ENCODE data around the gene SLC8A1.

The SLC8A1 gene

GRCh38 chr2:40193670-40194026 lies 258.2 kb downstream of the SLC8A1 start:
- no peak for DNase-seq (ENCODE audit: low read depth in 2 of 2)

GRCh38 chr2:40192864-40193669 lies 258.8 kb downstream of the SLC8A1 start:
- no peak for DNase-seq (ENCODE audit: low read depth in 2 of 2)

GRCh38 chr2:40190457-40190856 lies 261.4 kb downstream of the SLC8A1 start:
- DNase-seq (ENCODE audit: low read depth in 2 of 2) = no peak

GRCh38 chr2:40189881-40190280 lies 262.0 kb downstream of the SLC8A1 start:
- no peak for DNase-seq (ENCODE audit: low read depth in 2 of 2)

- no peak for DNase-seq (ENCODE audit: low read depth in 2 of 2)
Observed at GRCh38 chr2:40187054-40187453, 264.8 kb downstream of the SLC8A1 start.

GRCh38 chr2:40184551-40184950 lies 267.3 kb downstream of the SLC8A1 start:
- DNase-seq (ENCODE audit: low read depth in 2 of 2) = no peak

- no peak for DNase-seq (ENCODE audit: low read depth in 2 of 2)
Observed at GRCh38 chr2:40181855-40182254, 270.0 kb downstream of the SLC8A1 start.

GRCh38 chr2:40179801-40180200 lies 272.1 kb downstream of the SLC8A1 start:
- DNase-seq (ENCODE audit: low read depth in 2 of 2) = no peak

- DNase-seq (ENCODE audit: low read depth in 2 of 2) = no peak
Observed at GRCh38 chr2:40178971-40179370, 272.9 kb downstream of the SLC8A1 start.

- no peak for DNase-seq (ENCODE audit: low read depth in 2 of 2)
Observed at GRCh38 chr2:40178171-40178778, 273.6 kb downstream of the SLC8A1 start.

GRCh38 chr2:40177366-40177765 lies 274.5 kb downstream of the SLC8A1 start:
- DNase-seq (ENCODE audit: low read depth in 2 of 2) = no peak

- DNase-seq (ENCODE audit: low read depth in 2 of 2) = no peak
Observed at GRCh38 chr2:40173276-40173675, 278.6 kb downstream of the SLC8A1 start.

GRCh38 chr2:40169856-40170255 lies 282.0 kb downstream of the SLC8A1 start:
- DNase-seq (ENCODE audit: low read depth in 2 of 2) = no peak

- DNase-seq (ENCODE audit: low read depth in 2 of 2) = no peak
Observed at GRCh38 chr2:40169430-40169829, 282.5 kb downstream of the SLC8A1 start.

- no peak for DNase-seq (ENCODE audit: low read depth in 2 of 2)
Observed at GRCh38 chr2:40168546-40168945, 283.3 kb downstream of the SLC8A1 start.

GRCh38 chr2:40168032-40168431 lies 283.9 kb downstream of the SLC8A1 start:
- no peak for DNase-seq (ENCODE audit: low read depth in 2 of 2)

- no peak for DNase-seq (ENCODE audit: low read depth in 2 of 2)
Observed at GRCh38 chr2:40166006-40166405, 285.9 kb downstream of the SLC8A1 start.

- DNase-seq (ENCODE audit: low read depth in 2 of 2) = no peak
Observed at GRCh38 chr2:40165509-40165844, 286.4 kb downstream of the SLC8A1 start.

GRCh38 chr2:40164736-40165508 lies 287.0 kb downstream of the SLC8A1 start:
- DNase-seq (ENCODE audit: low read depth in 2 of 2) = no peak

GRCh38 chr2:40161986-40162385 lies 289.9 kb downstream of the SLC8A1 start:
- no peak for DNase-seq (ENCODE audit: low read depth in 2 of 2)

- DNase-seq (ENCODE audit: low read depth in 2 of 2) = no peak
Observed at GRCh38 chr2:40160751-40161218, 291.1 kb downstream of the SLC8A1 start.

GRCh38 chr2:40159333-40159732 lies 292.6 kb downstream of the SLC8A1 start:
- no peak for DNase-seq (ENCODE audit: low read depth in 2 of 2)

GRCh38 chr2:40158781-40159180 lies 293.1 kb downstream of the SLC8A1 start:
- DNase-seq (ENCODE audit: low read depth in 2 of 2) = no peak
